GM18507 (cell line): ENCODE measurements around the gene THSD4.
A peak's percentile ranks its signal among the peaks of the same experiment; 100 is the strongest.

ENCODE experiments used
- DNase-seq: peaks from one replicate; pipeline ENCODE4 v3.0.0; 2011; ENCODE audit warnings: low read depth; ENCODE audit not compliant: insufficient read length; ENCODE audit errors: extremely low spot score
- FAIRE-seq: peaks from 2 replicates; lab custom pipeline; 2011; peaks lifted over from hg19 to GRCh38; lab: Jason Lieb, UNC

Gene THSD4

DNA sequence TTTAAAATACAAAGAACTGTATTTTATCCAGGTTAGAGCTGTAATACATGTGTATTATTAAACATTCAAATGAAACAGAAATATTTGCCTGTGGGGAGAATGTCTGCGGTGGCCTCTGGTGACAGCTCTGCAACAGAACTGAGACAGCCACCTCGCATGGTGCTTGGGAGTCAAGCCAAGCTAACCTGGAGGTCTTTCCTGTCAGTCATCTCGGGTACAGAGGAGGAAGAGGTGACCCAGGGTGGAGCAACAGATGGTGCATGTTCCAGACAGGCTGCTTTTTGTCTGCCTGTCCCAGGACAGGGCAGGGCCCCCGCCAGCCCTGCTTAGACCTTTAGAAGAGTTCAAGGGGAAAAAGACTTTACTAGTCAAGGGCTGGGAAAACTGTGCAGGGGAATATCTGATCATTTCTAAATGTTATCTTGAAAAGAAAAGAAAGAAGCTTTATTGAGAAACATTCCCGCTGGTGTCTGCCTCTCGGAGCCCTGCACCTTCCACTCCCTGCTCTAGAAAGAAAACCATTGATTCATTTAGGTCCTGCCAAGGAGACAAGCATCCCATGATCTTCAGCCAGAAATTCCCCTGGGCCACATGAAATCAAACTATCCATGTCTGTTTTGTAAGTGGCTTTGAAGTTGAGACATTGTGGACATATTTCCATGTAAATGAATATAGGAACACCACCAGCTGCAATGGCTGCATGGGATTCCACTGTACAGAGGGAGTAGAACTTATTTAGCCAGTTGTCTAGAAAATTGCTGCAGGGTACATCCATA lies 689.6 kb downstream of the THSD4 start:
- FAIRE-seq (peak; percentile 58), DNase-seq (no peak)

DNA sequence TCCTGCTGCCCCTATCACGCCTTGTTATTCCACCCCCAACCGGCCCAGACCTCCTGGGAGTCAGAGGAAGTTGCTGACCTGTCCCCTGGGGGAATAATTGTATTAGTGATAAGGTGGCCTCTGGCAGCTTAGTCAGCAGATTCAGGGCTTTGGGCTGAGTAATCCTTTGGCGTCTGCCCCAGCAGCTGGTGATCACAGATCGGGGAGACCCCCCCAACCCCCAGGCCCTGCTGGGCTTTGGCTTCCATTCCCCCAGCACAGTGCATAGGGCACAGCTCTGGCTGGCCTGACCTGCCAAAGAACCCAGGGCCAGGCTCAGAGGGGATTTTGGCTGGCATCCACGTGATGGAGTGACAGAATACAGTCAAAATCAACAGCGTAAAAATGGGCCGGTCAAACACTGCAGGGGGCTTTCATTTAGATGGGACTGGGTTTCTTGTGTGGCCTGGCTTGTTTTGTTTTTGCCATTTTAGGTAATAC lies 691.2 kb downstream of the THSD4 start:
- FAIRE-seq (no peak), DNase-seq (no peak)

DNA sequence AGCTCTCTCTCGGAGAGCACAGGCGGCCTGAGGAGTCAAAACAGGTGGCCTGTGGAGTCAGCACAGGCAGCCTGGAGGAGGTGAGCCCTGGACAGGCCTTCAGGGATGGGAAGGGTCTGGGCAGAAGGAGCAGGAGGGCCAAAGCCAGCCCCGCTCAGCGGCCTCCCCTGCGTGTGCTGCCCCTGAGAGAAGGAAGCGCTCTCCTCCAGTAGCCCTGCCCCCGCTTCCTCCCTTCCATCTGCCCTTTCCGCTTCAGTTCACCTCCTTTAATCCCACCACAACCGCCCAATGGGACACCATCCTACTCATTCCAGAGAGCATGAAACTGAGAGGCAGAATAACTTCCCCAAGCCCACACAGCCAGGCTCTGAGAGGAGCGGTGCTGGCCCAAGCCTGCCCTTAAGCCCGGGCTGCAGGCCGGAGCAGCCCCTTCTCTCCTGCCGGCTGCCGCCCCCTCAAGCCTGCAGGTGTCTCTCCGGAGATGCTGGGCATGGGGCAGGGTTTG lies 691.9 kb downstream of the THSD4 start:
- FAIRE-seq = no peak
- DNase-seq = no peak

DNA sequence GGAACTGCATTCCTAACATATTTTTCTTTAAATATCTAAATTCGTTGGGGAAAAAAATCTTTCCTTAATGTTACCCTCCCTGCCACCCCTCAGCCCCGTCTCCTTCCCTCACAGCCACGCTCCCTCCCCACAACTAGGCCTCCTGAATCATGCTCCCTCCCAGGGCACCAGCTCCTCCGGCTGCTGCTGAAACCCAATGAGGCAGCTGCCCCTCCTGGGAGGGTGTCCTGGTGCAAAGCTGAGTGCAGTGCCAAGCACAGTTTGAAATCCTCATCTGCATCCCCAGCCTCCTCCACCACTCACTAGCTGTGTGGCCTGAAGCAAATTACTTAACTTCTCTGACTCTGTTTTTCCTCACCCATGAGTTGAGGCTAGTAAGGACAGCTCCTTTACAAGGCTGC lies 692.4 kb downstream of the THSD4 start:
- no peak for DNase-seq

DNA sequence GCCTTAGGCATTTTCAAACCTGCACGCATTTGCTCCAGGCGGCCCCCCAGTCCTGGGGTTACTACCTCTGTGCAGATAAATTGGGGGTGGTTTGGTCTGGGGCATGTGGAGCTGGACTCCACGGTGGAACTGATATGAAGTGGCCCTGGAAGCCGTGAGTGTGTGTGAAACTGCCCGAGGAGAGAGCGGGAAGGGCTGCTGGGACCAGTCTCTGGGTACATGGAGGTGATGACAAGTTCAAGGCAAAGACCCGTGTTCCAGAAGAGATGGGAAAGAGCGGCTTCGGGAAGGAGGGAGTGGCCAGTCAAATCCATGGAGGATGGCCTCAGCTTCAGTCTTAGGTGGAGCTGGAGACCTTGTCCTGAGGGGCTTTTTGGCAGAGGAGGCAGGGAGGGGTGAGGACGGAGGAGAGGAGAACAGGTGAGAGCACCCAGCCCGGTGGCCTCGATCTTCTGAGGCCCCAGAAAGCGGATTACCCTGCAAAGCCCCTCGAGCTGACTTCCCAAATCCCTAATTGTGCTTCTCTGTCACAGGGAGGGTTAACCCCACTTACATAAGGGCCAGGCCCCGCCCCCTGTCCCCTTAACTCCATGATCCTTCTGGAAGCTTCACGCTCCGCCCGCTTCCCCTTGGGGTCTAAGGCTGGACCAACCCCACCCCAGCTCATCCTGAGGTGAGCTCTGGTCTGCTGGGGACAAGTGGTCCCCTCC lies 693.2 kb downstream of the THSD4 start:
- no peak for DNase-seq
- FAIRE-seq = no peak

More for the DNA sequence above, 692.4 kb downstream of the THSD4 start:
- no peak for FAIRE-seq

DNA sequence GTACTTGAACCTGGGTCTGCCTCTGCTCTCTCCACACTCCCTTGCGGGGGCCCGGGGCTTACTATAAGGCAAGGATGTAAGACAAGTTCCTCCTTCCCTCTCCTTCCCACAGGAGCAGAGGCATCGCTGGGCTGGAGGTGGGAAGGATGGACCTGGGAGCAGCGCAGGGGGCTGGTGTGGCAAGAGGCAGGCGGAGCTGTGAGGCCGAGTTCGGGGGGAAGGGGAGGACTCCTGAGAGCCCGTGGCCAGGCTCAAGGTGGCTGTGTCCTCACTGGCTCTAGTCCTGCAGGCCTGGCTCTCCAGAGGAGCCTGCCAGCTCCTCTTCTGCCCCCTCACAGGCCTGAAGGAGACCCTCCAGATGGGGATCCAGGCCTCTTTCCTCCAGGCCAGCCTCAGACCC lies 694.1 kb downstream of the THSD4 start:
- FAIRE-seq (no peak), DNase-seq (no peak)

DNA sequence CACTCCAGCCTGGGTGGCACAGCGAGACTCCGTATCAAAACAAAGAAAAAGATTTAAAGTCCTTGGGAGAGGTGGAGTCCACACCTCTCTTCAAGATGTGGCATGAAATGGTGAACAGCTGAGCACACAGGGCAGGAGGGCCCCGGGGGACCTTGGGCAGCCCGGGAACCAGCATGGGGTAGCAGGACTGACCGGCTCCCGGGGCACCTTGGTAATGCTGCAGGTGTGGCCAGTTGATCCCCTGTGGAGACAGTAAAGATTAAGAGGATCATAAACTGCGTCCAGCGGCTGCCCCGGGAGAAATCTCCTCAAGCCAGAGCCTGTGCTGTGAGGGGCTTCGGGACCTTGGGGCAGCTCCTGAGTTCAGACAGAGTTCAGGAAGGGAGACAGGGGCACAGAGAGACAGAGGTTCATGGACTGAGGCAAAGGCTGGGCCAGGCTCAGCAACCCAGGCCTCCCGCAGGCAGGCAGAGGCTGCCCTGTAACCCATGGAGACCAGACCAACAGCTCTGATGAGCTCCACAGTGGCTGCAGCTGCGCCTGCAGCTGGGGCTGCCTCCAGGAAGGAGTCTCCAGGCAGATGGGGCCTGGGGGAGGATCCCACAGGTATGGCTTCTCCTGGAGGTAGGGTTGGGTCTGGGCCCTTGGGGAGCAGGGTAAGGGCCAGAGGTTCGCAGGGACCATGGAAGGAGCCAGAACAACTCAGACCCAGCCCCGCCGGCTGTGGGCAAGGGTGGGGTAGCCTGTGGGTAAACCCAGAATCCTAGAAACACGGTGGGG lies 695.2 kb downstream of the THSD4 start, which contains the start of gene NR2E3:
TSS of gene NR2E3 (plus strand) at position 299 of the 780 bp plus-strand sequence. CDS start at position 489, 190 bp downstream.
- no peak for FAIRE-seq
- DNase-seq = no peak

DNA sequence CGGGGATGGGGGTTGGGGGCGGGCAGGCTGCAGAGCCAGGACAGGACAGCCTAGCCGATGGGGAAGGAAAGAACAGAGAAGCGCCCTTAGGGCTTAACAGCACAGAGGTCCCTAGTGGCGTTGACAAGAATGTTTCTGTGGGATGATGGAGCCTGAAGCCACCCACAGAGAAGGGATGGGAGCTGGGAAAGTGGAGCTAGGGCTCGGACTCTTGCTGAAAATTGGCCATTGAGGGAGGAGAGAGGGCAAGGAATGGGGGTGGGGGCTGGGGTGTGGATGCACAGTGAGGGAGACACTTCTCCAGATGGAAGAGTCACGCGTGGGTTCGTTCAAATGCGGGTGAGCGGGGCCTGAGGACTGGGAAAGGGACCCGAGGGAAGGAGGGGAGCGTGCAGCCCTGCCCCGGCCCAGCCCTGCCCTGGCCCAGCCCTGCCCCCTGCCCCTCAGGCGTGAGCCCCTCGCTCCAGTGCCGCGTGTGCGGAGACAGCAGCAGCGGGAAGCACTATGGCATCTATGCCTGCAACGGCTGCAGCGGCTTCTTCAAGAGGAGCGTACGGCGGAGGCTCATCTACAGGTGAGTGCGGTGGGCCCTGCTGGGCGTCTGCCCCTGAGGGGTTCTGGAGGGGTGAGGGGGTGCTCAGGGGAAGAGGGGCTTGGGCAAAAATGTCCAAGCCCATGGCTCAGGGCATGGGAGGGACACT lies 695.9 kb downstream of the THSD4 start:
- FAIRE-seq (no peak), DNase-seq (no peak)

DNA sequence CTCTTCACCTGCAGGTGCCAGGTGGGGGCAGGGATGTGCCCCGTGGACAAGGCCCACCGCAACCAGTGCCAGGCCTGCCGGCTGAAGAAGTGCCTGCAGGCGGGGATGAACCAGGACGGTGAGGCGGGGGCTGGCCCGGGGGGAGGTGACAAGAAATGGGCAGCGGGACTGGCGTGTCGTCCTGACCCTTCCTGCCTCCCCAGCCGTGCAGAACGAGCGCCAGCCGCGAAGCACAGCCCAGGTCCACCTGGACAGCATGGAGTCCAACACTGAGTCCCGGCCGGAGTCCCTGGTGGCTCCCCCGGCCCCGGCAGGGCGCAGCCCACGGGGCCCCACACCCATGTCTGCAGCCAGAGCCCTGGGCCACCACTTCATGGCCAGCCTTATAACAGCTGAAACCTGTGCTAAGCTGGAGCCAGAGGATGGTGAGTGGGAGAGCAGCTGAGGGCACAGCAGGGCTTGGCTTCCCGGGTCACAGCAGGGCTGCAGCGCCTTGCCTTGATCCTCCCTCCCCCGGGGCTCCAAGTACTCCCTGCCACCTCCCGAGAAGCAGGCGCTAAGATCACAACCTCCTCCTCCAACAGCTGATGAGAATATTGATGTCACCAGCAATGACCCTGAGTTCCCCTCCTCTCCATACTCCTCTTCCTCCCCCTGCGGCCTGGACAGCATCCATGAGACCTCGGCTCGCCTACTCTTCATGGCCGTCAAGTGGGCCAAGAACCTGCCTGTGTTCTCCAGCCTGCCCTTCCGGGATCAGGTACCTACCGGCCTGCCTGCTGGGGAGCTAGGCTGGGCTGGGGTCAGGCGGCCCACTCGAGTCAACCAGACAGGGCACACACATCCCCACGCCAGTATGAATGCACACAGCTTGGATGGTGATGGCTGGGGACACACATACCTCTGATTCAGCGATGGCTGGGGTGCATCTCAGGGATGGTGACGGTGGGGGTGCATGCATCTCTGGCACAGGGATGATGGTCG lies 696.8 kb downstream of the THSD4 start:
- DNase-seq (no peak), FAIRE-seq (no peak)

DNA sequence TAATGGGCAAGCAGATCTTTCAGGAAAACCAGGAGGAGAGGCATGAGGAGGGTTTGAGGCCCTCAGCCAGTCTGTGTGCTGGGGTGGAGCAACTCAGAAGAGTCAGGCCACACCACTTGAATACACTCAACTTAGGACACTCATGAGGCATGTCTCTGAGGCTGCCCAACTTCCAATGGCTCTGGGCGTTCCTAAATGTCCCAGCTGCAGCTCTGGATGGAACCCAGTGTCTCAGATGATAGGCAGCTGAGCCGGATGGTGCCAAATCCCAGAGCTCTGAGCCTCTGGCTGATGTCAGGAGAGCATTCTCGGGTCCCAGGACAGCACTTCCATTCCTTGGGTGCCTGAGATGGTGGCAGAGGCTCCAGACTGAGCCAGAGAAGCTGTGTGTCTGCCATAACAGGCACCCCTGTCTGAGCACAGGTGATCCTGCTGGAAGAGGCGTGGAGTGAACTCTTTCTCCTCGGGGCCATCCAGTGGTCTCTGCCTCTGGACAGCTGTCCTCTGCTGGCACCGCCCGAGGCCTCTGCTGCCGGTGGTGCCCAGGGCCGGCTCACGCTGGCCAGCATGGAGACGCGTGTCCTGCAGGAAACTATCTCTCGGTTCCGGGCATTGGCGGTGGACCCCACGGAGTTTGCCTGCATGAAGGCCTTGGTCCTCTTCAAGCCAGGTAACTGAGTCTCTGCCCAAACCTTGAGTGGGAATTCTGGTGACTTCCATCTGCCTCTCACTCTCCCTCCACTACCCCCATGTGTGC lies 697.9 kb downstream of the THSD4 start:
- no peak for FAIRE-seq
- DNase-seq = no peak

DNA sequence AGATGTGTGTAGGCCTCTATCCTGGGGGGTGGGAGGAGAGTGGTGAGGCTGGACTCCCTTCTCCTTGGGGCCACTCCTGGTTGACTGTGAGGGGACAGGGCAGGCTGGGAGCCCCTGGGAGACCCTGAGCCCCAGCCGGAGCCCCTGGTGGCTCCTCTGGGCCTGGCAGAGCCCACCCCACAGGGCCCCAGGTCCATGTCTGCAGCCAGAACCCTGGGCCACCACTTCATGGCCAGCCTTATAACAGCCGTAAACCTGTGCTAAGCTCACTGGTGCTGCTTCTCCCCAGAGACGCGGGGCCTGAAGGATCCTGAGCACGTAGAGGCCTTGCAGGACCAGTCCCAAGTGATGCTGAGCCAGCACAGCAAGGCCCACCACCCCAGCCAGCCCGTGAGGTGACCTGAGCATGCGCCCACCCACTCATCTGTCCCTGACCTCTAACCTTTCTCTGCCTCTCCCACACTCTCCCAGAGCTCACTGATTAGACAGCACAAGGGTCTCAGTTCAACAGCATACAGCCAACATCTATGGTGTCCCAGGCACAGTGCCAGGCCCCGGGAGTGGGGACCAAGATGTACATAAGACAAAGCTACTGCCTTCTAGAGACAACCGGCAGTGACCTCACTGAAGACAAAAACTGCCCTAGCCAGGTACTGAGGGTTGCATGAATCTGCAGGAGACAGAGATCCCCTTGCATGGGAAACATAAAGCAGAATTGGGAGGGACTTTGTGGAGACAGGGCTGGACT lies 698.6 kb downstream of the THSD4 start:
- no peak for FAIRE-seq
- no peak for DNase-seq

DNA sequence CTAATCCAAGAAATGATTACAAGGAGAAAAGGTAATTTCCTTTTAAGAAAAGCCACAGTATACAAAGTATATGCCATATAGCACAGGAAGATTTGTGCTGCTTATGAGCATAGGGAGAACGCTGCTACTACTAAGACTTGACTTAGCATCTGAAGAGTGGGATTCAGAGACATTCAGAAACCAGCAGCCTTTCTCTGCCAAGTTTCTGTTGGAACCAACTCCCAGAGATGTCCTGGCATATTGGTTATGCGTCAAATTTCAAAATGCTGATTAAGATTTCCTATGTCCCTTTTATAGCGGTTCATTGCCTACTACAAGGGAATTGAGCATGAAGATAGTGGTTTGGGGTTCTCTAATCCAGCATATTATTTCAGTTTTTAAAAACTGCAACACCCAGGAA lies 700.0 kb downstream of the THSD4 start:
- FAIRE-seq = no peak
- no peak for DNase-seq

DNA sequence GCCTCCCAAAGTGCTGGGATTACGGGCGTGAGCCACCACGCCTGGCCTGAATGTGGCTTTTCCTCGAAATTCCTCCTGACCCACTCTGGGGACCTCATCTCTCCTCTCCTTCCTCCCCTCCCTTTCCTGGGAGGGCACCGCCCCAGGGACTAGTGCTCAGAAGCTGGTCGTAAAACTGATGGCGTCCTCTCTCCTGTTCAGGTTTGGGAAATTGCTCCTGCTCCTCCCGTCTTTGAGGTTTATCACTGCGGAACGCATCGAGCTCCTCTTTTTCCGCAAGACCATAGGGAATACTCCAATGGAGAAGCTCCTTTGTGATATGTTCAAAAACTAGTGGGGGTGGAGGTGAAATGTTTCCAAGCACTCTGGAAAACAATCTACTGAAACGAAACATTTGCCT lies 702.1 kb downstream of the THSD4 start:
- FAIRE-seq = no peak
- DNase-seq = no peak

DNA sequence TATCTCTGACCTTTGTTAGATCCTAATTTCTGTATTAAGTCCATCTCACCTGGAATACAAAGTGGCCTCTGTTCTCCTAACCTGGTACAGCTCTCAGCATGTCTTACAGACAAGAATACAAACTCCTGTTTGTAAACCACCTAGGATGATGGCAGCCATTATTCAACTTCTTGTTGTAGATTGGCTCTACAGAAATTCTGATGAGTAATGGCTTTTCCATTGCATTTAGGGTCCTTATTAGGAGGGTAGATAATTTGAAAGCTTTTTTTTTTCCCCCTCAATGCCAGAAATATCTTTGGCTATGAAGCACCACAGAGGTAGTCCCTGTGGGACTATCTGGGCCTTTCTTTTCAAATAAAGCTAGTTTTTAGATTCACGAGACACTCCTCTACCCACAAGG lies 704.9 kb downstream of the THSD4 start:
- DNase-seq (no peak), FAIRE-seq (no peak)

DNA sequence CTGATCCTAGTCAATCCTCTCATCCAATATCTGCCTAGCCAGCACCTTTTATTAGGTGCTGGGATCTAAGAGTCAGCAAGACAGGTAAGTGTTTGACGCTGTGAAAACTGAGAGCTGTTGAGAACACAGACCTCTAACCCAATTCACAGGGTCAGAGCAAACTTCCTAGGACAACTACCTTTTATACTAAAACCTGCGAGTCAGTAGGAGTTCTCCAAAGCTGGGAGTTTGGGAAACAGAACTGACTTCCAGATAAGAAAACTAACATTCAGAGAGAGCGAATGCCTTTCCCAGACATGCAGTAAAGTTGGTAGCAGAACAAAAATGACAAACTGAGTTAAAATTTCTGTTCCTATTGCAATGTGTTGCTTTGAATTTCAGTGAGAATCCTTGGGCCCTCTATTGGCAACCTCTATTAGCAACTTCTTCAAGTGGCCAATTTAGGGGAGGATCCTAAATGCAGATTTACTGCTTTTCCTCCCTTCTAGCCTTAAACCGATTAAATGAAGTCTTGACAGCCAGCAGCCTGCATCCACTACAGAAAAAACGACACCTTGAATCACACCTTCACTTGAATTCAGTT lies 706.4 kb downstream of the THSD4 start:
- no peak for DNase-seq
- no peak for FAIRE-seq

DNA sequence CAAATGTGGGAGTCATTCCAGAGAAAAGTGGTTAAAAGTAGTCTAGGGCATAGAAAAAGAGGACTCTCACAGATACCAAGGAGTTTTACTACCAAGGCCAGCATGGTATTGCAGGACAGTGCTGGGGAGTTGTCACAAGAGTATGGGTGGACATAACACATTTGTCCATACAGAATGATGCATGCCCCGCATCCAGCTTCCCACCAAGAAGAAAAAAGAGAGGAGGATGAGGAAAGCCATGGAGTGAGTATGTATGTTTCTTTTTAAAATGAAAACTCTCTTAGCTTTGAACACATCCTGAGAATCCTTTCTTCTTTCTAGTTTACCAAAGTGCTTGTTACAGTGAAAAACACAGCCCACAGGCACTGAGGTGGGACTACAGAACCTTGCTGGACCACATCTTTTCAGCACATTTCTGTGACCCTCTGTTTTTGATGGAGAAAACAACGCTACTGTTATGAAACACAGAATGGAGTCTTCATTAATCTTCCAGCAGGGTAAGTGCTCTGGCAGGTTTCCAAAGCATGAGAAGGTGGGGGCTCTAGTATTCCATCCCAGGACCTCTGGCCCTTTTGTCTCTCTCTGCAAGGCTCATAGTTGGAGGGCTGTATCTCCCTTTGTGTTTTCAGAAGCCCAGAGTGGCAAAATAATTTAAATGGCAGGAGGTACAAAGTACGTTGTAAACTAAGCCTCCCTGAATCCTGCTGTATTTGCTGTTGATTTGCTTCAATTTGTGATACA lies 707.8 kb downstream of the THSD4 start:
- no peak for DNase-seq
- no peak for FAIRE-seq
